ENCODE measurements around the gene GRIK2.

GRCh38 chr6:102064142-102064541 is 670.6 kb downstream of the GRIK2 start:
- TF ChIP-seq EZH2 (IDR thresholded peaks at IDR 0.05; ENCODE audit: low read length, unreplicated experiment) = no peak
- TF ChIP-seq CTCF (conservative IDR thresholded peaks at IDR 0.05; ENCODE audit: low read depth, low read length) = no peak
